ENCODE measurements around the gene TGFB1.
"Not testable (repeated sequence)": the region's sequence is repeated elsewhere in the genome, so short reads cannot be mapped to it uniquely, and the experiment has no call there.

Gene TGFB1

DNA sequence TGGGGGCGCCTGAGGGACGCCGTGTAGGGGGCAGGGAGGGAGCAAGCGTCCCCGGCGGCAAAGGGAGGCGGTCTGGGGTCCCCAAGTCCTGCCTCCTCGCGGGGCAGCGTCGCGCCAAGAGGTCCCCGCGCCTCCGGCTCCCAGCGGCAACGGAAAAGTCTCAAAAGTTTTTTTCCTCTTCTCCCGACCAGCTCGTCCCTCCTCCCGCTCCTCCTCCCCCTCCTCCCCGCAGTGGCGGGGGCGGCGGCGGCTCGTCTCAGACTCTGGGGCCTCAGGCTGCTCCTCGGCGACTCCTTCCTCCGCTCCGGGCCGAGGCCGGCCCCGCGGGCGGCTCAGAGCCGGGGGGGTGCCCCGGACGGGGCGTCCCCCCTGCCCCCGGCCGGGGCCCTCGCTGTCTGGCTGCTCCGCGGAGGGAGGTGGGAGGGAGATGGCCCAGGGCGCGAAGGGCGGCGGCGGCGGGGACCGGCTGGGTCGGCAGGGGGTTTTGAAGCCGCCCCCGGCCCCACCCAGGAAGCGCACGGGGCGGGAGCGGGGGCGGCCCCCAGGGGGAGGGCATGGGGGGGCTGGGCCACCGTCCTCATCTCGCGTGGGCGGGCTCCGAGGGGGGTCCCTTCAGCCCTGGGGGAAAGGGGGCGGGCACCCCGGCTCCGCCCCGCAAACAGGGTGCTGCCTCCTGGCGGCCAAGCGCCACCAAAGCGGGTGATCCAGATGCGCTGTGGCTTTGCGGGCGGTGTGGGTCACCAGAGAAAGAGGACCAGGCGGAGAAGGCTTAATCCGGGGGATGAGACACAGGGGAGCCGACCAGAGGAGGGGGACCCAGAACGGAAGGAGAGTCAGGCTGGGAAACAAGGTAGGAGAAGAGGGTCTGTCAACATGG lies at the start of gene TGFB1:
Gene TGFB1, minus strand, starts transcription at position 457 of the 877 bp plus-strand sequence. CDS start 878 bp downstream, outside the sequence.
- DNase-seq, result peak in 1 of 2 experiments; percentile 58

DNA sequence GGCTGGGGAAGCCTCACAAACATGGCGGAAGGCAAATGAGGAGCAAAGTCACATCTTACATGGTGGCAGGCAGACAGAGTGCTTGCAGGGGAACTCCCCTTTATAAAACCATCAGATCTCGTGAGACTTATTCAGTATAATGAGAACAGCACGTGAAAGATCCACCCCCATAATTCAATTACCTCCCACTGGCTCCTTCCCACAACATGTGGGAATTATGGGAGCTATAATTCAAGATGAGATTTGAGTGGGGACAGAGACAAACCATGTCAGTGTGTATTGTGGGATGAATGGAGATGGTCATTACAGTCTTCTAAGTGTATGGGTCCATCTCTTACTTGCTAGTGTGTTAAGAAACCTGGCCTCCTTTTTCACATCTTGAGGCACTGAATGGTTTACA lies 48.3 kb upstream of the TGFB1 start:
- DNase-seq, result no peak

DNA sequence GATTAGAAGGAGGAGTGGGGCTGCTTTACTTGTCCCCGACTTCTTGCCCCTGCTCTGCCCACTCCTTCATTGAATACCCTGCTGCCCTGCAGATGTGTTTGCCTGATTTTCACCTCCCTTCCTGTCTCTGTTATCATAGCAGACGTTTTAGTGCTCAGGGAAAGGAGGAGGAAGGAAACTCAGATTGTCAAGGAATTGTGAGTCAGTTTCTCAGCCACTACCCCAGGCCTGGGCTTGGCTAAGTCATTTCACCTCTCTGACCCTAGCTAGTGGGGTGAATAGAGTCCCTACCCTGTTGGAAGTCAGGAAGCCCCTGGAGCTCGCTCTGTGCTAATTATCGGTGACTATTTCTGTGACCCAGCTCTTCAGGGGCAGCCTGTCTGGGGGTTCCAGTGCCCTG lies 47.8 kb upstream of the TGFB1 start:
- no peak for DNase-seq

DNA sequence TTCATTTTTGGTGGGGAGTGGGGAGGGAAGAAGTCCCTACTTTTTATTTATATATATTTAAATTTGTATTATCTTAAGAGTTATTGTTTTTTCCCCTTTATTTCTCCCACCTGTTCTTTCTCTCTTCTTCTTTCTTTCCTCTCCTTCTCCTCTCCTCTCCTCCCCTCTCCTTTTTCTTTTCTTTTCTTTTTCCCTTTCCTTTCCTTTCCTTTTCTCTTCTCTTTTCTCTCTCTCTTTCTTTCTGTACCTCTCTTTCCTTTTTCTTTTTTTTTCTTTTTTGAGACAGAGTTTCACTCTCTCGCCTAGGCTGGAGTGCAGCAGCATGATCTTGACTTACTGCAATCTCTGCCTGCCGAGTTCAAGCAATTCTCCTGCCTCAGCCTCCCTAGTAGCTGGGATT lies 45.8 kb upstream of the TGFB1 start:
- DNase-seq, result no peak

DNA sequence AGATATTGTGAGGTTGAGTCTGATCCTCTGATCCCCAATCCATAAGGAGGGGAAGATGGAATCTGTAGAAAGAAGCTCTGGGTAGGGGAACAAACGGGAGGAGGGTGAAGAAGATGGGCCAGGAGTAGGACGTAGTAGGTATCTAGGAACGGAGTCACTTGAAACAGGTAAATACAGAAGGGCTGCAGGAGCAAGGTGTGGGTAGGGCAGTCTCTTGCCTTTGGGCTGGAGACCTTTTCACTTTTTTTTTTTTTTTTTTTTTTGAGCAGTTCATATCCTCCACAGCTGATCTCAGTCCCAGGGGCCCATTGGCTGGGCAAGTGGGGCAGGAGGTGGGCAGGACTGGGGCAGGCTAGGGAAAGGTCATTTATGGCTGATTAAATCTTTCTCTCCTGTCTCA lies 45.4 kb upstream of the TGFB1 start:
- no peak for DNase-seq

DNA sequence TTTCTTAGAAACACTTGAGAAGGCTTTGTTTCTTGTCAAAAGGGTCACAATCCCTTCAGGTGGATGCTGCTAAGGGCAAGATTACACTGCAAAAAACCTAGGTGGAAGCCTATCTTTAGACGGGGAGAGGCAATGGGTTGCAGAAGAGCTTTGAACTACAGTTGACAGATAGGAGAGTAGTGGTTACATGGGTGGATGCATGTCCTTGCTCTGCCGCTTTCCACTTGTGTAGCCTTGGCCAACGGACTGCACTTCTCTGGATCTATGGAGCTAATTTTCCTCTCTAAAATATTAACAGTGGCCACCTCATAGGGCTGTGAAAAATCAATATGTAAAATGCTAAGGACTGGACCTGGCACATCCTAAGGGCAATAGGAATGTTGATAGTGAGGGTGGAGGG lies 44.9 kb upstream of the TGFB1 start:
- DNase-seq, result no peak

DNA sequence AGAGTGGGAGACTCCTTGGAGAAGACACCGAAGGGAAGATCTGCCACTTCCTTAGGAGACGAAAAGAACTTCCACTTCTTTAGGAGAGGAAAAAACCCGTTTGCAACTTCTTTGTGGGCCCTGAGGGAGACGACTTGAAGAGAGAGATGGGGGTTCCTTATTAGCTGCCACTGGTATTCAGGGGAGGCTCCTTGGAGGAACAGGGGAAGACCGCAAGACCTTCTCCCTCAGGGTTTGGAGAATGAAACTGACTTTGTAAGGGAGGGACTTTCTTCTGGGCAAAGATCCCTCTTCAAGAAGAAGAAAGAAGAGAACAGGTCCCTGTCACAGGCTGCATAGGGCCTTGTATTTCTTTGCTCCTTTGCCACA lies 44.3 kb upstream of the TGFB1 start:
- DNase-seq, result no peak

DNA sequence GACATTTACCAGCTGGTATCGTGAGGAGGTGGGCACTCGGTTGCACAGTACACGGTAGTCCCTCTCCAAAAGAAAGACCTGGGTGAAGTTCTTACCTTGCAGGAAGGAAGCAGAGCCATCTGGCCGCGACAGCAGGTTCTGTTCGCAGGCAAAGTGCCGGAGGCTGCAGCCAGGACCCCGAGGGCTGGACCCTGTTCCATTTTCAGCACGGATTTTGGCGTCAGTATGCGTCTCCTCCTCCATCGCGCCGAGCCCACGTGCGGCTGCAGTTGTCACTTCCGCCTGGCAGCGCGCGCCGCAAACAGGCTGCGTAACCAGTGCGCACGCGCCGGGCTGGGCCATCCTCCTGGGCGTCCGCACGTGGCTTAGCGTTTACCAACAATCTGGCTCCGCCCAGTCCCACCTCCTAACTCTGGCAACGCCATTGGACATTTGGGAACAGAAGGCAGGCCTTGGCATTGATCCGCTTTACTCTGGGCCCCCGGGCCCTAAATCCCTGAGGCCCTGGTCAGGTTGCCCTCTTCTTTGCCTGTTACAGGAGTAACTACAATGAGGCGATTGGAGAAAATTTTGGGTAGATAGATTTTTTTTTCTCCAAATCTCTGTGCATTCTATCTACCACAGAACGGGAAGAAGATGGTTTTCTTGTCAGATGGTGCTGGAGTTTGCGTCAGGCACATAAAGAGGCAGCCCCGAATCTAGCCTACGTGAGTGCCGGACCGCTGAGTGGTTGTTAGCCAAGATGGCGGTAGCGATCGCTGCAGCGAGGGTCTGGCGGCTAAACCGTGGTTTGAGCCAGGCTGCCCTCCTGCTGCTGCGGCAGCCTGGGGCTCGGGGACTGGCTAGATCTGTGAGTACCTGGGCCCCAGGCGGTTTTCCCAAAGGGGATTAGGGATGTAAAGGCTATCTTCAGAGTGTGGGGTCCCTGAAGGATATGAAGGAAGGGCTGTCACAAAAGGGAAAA lies 43.6 kb upstream of the TGFB1 start, which contains the start of the genes BCKDHA and EXOSC5:
Gene BCKDHA, plus strand, starts transcription at position 733 of the 964 bp plus-strand sequence. Its CDS starts 10 bp downstream, at position 743.
Gene EXOSC5, minus strand, starts transcription at position 274 of the 964 bp plus-strand sequence. Its CDS starts 31 bp downstream, at position 243.
- DNase-seq, result peak; percentile 99

DNA sequence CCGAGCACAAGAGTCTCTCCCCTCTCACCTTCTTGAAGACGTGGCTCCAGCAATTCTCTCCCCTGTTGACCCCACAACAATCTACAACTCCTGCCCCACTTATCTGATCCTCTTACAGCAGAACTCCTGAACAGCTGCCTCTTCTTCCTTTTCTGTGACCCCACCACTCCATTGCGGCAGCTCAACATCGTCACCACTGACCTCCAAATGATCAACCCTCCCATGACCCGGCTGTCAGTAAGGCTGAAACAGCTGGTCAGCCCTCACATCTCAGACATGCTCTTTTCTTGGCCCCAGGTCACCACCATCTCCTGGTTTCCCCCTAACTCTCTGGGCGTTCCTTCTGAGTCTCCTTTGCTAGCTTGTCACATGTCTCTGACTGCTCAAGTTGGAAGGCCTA lies 41.6 kb upstream of the TGFB1 start:
- DNase-seq, result no peak

DNA sequence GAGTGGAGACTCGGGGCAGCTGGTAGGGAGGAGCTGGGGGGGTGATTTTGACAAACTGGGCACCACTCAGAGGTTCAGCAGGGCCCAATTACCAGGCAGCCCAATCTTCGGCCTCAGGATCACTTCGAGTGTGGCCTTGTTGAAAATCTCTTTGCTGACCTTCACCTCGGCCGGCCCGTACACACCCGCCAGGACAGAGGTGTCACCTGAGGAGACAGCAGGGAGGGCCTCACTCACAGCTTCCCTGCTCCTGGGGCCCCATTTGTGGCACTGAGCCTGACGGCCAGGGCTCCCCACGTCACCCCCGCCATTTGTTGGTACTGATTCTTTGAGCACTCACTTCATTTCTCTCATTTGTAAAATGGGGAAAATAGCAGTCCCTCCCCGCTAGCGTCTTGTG lies 39.1 kb upstream of the TGFB1 start:
- no peak for DNase-seq

DNA sequence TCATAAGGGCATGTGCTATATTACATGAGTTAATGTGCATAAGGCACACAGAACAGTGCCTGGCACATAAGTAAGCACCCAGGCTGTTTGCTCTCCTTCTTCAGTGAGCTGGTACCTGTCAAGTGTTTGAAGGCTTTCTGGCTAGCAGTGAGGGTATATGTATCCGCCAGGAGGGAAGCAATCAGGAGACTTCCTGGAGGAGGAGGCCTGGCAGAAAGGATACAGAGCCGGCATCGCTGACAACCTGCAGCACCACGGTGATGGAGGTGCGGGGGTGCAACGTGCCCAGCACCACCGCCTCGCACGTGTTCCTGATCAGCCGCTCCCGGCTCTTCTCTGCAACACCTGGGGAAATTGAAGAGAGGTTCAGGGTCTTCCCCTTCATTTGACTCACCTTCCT lies 37.9 kb upstream of the TGFB1 start:
- DNase-seq, result no peak

DNA sequence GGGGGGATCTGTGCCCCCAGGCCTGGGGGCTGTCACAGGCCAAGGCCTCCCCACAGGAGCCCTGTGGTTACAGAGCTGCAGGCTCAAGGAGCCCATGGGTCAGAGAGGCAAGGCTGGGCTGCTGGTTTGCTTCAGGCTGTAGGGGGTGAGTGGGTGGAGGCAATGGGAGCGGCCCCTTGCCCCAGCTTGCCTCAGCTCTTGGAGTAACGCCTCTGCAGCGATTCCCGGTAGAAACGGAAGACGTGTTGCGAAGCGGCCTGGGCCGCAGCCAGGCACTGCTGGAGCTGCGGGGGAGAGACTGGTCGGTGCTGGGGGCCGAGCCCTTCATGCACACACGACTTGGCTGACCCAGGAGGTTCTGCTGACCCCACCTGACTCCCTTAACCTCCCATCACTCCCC lies 32.7 kb upstream of the TGFB1 start:
- DNase-seq, result no peak

DNA sequence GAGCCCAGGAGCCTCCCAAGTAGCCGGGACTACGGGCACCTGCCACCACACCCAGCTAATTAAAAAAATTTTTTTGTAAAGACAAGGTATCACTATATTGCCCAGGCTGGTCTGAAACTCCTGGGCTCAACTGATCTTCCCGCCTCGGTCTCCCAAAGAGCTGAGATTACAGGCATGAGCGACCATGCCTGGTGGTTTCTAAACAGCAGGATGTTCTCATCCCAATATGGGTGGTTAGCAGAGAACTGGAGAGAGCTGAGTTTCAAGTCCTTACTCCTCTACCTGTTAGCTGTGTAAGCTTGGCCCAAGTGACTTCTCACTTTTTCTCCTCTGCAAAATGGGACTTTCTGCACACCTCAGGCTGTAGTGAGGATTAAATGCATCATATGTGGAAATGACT lies 30.6 kb upstream of the TGFB1 start:
- no peak for DNase-seq

DNA sequence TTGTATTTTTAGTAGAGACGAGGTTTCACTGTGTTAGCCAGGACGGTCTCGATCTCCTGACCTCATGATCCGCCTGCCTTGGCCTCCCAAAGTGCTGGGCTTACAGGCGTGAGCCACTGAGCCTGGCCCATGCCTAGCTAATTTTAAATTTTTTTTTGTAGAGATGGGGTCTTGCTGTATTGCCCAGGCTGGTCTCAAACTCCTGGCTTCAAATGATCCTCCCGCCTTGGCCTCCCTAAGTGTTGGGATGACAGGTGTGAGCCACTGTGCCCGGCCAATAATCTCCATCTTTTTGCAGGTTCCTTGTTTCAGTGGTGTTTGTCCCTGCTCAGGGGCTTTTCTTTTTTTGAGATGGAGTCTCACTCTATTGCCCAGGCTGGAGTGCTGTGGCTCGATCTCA lies 27.8 kb upstream of the TGFB1 start:
- not testable (repeated sequence) for DNase-seq

DNA sequence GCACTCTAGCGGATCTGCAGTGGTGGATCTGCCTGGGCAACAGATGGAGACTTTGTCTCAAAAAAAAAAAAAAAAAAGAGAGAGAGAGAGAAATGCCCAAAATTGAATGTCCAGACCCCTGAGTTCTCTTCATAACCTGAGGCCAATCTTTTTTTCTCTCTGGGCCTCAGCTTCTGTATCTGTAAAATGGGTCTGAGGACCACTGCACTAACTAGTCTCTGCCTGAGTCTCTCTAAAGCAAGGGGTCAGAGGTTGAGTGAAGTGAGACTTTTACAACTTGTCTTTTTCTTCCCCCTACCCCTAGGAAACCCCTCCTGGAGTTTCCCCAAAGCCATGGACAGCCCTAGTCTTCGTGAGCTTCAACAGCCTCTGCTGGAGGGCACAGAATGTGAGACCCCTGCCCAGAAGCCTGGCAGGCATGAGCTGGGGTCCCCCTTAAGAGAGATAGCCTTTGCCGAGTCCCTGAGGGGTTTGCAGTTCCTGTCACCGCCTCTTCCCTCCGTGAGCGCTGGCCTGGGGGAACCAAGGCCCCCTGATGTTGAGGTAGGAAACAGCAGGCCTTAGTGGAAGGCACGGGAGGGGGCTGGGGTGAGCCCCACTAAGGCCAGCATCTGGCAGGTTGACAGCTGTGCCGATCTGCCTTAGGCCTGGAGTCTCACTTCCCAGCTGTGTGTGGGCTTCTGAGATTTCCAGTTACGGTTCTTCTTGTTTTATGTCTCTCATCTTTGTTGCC lies 24.4 kb upstream of the TGFB1 start:
- DNase-seq, result no peak

DNA sequence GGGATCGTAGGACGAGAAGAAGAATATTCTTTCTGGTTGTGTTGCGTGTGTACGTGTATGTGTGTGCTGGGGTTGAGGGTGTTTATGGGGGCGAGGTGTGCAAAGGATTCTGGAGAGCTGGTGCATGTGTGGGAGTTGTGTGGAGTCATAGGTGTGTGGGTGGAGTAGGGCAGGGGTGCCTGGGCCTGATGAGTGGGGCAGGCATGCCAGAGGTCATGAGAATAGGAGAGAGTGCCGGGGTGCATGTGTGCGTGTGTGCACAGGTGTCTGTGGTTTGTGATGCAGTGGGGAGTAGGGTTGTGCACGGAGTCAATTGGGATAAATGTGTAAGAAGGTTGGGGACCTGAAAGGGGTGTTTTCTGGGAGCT lies 23.3 kb upstream of the TGFB1 start:
- no peak for DNase-seq

DNA sequence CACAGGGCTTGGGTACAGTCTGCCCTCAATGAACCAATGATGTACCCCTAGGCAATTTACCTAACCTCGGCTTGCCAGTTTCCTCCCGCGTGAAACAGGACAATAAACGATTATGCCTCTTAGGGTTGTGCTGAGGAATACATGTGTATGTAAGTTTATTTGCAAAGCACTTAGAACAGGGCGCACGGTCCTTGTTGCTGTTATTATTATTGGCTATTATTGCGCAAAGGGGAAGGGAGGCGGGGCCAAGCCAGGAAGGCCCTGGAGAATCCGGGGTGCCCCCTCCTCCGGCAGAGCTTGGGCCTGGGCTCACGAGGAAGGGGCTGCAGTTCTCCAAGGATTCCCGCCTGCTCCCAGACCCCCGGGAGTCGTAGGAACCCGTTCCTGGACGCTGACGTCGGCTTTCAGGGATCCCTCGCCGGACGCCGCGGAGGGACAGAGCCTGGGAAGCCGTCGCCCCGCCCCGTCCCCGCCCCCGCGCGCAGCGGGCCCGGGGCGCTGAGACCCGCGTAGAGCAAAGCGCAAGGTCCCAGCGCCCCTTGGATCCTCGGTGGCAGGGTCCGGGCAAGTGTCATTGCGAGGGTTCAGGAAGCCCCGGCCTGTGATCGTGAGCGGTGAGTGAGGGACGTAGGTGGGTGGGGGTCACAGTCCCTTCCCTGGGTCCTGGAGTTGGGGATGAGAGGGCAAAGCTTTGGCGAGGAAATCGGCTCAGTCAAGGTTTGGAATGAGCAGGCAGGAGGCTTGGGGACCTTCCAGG lies 22.7 kb upstream of the TGFB1 start, which contains the start of gene TMEM91:
Gene TMEM91, plus strand, starts transcription at position 293 of the 757 bp plus-strand sequence. CDS start 1,777 bp downstream, outside the sequence.
- no peak for DNase-seq

DNA sequence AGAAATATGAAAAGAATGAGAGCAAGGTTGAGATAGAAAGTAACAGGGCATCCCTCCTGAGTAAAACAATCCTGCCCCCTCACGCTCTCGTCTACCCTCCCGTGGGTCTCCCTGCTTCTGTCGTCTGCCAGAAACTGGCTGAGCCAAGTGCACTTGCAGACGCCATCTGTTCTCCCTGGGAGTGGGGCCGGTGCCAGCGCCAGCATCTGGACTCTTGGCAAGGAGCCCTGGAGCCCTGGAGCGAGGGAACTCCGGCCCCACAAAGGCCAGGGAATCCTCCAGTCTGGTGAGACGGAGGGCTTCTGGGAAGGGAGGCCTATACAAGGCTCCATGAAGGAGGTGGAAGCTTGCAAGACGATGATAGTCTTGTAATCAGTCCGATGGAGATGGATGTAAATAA lies 20.3 kb upstream of the TGFB1 start:
- peak; percentile 74 to 81 for DNase-seq

DNA sequence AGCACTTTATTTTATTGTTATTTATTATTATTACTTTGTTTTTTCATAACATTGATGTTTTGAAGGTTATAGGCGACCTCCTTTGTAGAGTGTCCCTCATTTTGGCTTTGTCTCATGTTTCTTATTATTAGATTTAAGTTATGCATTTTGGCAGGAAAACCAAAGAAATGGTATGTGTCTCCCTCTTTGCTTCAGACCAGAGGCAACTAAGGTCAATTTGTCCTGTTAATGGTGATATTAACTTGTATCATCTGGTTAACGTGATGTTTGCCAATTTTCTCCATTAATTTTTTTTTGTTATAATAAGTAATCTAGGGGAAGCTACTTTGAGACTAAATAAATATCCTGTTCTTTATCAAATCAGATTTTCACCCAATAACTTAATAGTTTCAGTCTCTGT lies 18.8 kb upstream of the TGFB1 start:
- no peak for DNase-seq

DNA sequence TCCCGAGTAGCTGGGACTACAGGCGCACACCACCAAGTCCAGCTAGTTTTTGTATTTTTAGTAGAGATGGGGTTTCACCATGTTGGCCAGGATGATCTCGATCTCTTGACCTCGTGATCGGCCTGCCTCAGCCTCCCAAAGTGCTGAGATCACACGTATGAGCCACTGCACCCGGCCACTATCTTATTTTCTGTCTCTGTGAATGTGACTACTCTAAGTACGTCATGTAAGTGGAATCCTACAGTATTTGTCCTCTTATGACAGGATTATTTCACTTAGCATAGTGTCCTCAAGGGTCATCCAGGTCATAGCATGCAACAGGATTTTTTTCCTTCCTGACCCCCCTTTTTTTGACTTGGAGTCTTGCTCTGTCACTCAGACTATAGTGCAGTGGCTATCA lies 17.8 kb upstream of the TGFB1 start:
- DNase-seq, result no peak

DNA sequence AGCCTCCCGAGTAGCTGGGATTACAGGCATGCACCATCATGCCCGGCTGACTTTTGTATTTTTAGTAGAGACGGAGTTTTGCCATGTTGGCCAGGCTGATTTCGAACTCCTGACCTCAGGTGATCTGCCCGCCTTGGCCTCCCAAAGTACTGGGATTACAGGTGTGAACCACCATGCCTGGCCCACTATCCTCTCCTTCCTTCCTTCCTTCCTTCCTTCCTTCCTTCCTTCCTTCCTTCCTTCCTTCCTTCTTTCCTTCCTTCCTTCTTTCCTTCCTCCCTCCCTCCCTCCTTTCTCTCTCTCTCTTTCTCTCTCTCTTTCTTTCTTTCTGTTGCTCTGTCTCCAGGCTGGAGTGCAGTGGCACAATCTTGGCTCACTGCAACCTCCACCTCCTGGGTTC lies 17.4 kb upstream of the TGFB1 start:
- DNase-seq, result not testable (repeated sequence)

DNA sequence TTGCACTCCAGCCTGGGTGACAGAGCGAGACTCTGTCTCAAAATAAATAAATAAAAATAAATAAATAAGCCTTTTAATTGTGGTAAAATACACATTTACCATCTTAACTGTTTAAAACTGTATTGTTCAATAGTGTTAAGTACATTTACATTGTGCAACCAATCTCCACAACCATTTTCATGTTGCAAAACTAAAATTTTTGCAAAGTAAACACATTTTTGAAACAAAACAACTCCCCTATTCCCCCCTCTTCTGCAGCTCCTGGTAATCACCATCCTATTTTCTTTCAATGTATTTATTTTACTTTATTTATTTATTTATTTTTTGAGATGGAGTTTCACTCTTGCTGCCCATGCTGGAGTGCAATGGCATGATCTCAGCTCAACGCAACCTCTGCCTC lies 16.0 kb upstream of the TGFB1 start:
- DNase-seq, result no peak
